Non-pigmented ciliary epithelial cell (primary cell): ENCODE measurements around the gene TRPM4.

Experiments
- DNase-seq: peaks from one replicate; pipeline ENCODE4 v3.0.0-alpha.2; 2010; ENCODE audit warnings: low read depth

The TRPM4 gene

GRCh38 chr19:49231804-49232203 is 74.2 kb downstream of the TRPM4 start:
- no peak for DNase-seq

- no peak for DNase-seq
Measured at GRCh38 chr19:49233163-49233562, 75.6 kb downstream of the TRPM4 start.

GRCh38 chr19:49241769-49242168 is 84.2 kb downstream of the TRPM4 start:
- no peak for DNase-seq

GRCh38 chr19:49243129-49243528 is 85.5 kb downstream of the TRPM4 start:
- DNase-seq = no peak

GRCh38 chr19:49243726-49244125 is 86.1 kb downstream of the TRPM4 start:
- no peak for DNase-seq

- DNase-seq = no peak
Measured at GRCh38 chr19:49244256-49244655, 86.7 kb downstream of the TRPM4 start.

- no peak for DNase-seq
Measured at GRCh38 chr19:49247676-49248075, 90.1 kb downstream of the TRPM4 start.

GRCh38 chr19:49249933-49250332 is 92.3 kb downstream of the TRPM4 start:
- no peak for DNase-seq

- no peak for DNase-seq
Measured at GRCh38 chr19:49255674-49256073, 98.1 kb downstream of the TRPM4 start.

GRCh38 chr19:49256691-49257090 is 99.1 kb downstream of the TRPM4 start:
- no peak for DNase-seq
